Duodenal mucosa (tissue), 2 donors: ENCODE data around the gene PPM1N.
A peak's percentile ranks its signal among the peaks of the same experiment; 100 is the strongest.

Experiments used
- H3K27ac ChIP-seq: one replicate; pipeline ENCODE4 v1.7.0; 2013; ENCODE audit warnings: low read depth, low read length
- H3K27me3 ChIP-seq, 2 donors: one replicate each; pipeline ENCODE4 v1.7.0; 2013; ENCODE audit warnings: low read length in 2 of 2, control low read depth in 1 of 2; ENCODE audit not compliant: insufficient read depth in 2 of 2, control insufficient read depth in 1 of 2
- H3K36me3 ChIP-seq, 2 donors: one replicate each; pipeline ENCODE4 v1.7.0; 2013; ENCODE audit warnings: low read length in 2 of 2, control low read depth in 1 of 2; ENCODE audit not compliant: insufficient read depth in 2 of 2, control insufficient read depth in 1 of 2
- H3K4me1 ChIP-seq, 2 donors: one replicate each; pipeline ENCODE4 v1.7.0; 2013; ENCODE audit warnings: low read length in 2 of 2, control low read depth in 1 of 2; ENCODE audit not compliant: insufficient read depth in 2 of 2, control insufficient read depth in 1 of 2
- H3K4me3 ChIP-seq, 2 donors: one replicate each; pipeline ENCODE4 v1.7.0; 2013; ENCODE audit warnings: low read length in 2 of 2, low read depth in 1 of 2
- H3K9ac ChIP-seq, 2 donors: one replicate each; pipeline ENCODE4 v1.7.0; 2013; ENCODE audit warnings: low read length in 2 of 2, low read depth in 1 of 2
- H3K9me3 ChIP-seq, 2 donors: one replicate each; pipeline ENCODE4 v1.7.0; 2013; ENCODE audit warnings: low read length in 2 of 2, control low read depth in 1 of 2; ENCODE audit not compliant: control insufficient read depth in 1 of 2

The PPM1N gene

DNA sequence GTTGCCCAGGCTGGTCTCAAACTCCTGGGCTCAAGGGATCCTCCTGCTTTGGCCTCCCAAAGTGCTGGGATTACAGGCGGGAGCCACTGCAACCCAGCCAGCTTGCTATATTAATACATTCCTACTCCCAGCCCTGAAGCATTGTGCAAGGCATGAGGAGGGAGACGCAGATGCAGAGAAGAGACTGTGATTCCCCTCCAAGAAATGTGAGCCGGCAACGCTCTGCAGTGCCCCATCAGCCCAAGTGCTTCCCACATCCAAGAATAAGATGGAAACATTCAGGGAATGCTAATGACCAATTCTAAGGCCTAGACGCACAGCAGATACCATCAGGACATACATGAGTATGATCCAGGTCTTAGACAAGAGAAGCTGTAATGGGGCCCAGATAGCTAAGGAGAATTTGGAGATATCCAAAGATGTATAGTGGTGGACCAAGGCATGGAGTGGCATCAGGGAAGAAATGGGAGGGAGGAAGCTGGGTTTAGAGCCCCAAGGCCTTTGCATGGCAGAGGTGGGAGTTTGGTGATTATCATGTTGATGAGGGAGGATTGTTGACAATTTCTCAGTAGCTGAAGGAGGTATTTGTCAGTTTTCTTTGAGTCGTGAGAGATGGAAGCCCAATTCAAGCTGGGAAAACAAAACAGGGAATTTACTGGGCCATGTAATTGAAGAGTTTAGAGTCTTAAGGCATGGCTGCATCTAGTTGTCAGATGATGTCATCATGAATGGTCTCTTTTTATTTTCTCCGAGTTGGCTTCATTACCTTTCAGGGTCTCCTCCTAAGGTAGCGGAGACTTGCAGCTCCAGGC, 2.9 kb downstream of the PPM1N start:
- Histone ChIP-seq H3K4me3 (no peak overlapping the region), H3K27ac (no peak overlapping the region), H3K9ac (no peak overlapping the region), H3K4me1 (peaks cover 27 to 30% of the 10 kb centered on the region in 2 donors), H3K36me3 (no peaks in the 10 kb centered on the region), H3K27me3 (peaks cover 0 to 13% of the 10 kb centered on the region in 2 donors), H3K9me3 (no peaks in the 10 kb centered on the region)

DNA sequence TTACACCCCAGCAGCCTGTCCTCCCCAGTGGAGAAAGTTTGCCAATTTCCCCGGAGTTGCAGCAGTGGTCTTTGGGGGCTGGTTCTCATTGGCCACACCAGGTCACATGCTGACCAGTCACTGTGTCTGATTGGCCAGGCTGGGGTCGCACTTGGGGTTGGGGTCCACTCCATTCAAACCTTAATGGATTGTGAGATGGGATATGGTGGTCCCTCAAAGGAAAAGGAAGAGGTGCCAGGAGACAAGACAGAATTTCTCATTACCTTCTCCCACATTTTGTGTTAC, 3.4 kb downstream of the PPM1N start:
- Histone ChIP-seq H3K9me3 (no peaks in the 10 kb centered on the region), H3K27ac (no peak overlapping the region), H3K9ac (no peak overlapping the region), H3K4me3 (no peak overlapping the region), H3K4me1 (peaks cover 24 to 26% of the 10 kb centered on the region in 2 donors), H3K27me3 (peaks cover 0 to 12% of the 10 kb centered on the region in 2 donors), H3K36me3 (no peaks in the 10 kb centered on the region)

DNA sequence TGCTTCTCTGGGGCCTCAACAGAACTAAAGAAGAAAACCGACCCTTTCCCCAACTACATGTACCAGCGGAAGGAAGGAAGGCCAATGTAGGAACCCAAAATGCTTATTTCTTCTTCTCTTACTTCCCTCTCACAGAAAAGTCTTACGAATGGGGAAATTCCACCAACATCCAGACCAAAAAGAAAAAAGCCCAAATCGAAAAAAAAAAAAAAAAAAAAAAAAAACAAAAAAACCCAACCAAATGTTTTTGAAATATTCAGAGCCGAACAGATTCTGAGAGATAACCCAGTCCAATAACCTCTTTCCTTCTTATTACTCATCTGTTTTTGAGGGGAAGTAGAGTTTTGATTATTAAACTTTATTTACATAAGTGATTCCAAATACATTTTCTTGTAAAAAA, 3.9 kb downstream of the PPM1N start:
- H3K9me3 ChIP-seq: no peaks in the 10 kb centered on the region
- no peaks in the 10 kb centered on the region for H3K36me3 ChIP-seq
- no peak overlapping the region for H3K4me3 ChIP-seq
- peaks cover 23 to 25% of the 10 kb centered on the region in 2 donors for H3K4me1 ChIP-seq
- H3K27ac ChIP-seq: no peak overlapping the region
- H3K27me3 ChIP-seq: peaks cover 0 to 12% of the 10 kb centered on the region in 2 donors
- no peak overlapping the region for H3K9ac ChIP-seq

DNA sequence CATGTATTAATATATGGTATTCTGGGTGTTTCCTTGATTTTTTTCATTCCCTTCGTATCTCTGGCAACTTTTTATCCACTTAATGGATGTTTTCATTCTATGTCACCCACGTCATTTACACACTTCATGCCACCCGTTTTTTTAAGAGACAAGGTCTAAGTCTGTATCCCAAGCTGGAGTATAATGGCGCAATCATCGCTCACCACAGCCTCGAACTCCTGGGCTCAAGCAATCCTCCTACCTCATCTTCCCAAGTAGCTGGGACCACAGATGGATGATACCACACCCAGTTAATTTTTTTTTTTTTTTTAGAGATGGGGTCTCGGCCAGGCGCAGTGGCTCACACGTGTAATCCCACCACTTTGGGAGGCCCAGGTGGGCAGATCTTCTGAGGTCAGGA, 5.7 kb downstream of the PPM1N start:
- Histone ChIP-seq H3K4me1 (peaks cover 12% of the 10 kb centered on the region in 2 donors), H3K4me3 (no peak overlapping the region), H3K27ac (no peak overlapping the region), H3K9ac (no peak overlapping the region), H3K9me3 (no peaks in the 10 kb centered on the region), H3K36me3 (no peaks in the 10 kb centered on the region), H3K27me3 (peaks cover 0 to under 1% of the 10 kb centered on the region in 2 donors)

DNA sequence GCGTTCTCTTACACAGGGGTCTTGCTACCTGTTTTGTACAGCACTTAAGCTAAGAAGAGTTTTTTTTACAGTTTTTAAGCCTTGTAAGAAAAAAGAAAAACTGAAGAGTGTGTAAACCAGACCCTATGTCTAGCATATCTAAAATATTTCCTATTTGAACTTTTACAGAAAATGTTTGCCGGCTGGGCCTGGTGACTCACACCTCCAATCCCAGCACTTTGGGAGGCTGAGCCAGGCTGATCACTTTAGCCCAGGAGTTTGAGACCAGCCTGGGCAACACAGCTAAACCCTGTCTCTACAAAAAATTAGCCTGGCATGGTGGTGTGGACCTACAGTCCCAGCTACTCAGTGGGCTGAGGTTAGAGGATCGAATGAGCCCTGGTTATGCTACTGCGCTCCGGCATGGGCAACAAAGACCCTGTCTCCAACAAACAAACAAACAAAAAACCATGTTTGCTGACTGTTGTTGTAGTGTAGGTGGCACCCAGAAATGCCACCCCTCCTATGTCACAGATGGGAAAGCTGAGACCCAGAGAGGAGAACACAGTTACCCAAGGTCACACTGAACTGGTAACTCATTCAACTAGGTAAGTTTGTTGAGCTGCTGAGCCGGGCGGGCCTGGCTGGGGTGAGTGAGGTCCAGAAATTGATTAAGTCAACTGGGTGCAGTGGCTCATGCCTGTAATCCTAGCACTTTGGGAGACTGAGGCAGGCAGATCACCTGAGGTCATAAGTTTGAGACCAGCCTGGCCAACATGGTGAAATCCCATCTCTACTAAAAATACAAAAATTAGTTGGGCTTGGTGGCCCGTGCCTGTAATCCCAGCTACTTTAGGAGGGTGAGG, 7.1 kb downstream of the PPM1N start:
- Histone ChIP-seq H3K9me3 (no peaks in the 10 kb centered on the region), H3K9ac (peak overlapping the region in 1 of 2 donors; percentile 51), H3K27me3 (no peaks in the 10 kb centered on the region), H3K36me3 (no peaks in the 10 kb centered on the region), H3K4me3 (no peak overlapping the region), H3K4me1 (peaks cover 4 to 13% of the 10 kb centered on the region in 2 donors), H3K27ac (no peak overlapping the region)

DNA sequence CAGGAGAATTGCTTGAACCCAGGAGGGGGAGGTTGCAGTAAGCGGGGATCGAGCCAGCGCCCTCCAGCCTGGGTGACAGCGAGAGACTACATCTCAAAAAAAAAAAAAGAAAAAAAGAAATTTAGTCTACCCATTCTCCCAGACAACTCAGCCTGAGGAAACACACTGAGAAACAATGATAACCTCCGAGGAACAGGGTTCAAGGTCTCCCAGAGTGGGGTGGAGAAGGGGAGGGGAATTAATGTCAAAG, 7.7 kb downstream of the PPM1N start:
- peak overlapping the region; percentile 96 for H3K27ac ChIP-seq
- H3K4me1 ChIP-seq: peaks cover 4 to 14% of the 10 kb centered on the region in 2 donors
- no peaks in the 10 kb centered on the region for H3K9me3 ChIP-seq
- H3K4me3 ChIP-seq: peak overlapping the region; percentile 56 to 95
- H3K36me3 ChIP-seq: no peaks in the 10 kb centered on the region
- no peaks in the 10 kb centered on the region for H3K27me3 ChIP-seq
- H3K9ac ChIP-seq: peak overlapping the region; percentile 51 to 100

DNA sequence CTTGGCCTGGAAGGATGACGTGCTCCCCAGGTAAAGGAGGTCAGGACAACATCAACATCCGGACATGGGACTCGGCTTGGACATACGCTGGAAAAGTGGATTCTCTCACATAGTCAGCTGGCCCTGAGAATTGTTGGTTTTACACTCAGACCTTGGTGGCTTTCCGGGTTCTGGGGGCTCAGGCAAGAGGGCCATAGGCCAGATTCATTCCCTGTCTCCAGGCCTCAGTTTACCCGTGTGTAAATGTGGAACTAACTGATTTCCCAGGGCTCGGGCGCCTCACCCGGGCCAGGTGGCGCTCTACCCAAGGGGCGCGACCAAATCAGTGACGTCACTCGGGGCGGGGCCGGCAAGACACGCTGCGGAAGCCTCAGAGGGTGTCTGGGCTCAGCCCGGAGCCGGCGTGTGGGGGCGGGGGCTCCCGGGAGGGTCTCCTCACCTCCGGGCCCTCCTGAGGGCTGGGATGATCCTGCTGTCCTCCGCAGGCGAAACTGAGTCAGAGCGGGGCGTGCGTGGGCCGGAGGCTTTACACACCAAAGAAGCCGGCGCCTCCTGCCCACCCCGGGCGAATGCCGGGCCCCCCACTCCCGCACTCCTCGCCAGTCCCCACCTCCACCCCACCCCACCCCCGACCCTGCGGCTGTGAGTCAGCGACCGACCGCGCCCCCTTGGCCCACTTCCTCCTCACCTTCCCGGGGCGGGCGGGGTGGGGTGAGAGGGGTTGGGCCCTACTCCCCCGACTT, 8.2 kb downstream of the PPM1N start:
- H3K9me3 ChIP-seq: no peaks in the 10 kb centered on the region
- H3K4me3 ChIP-seq: peak overlapping the region; percentile 95 to 98
- H3K27me3 ChIP-seq: no peaks in the 10 kb centered on the region
- peaks cover 9 to 19% of the 10 kb centered on the region in 2 donors for H3K4me1 ChIP-seq
- H3K36me3 ChIP-seq: no peaks in the 10 kb centered on the region
- H3K27ac ChIP-seq: peak overlapping the region; percentile 96
- peak overlapping the region; percentile 98 to 100 for H3K9ac ChIP-seq

DNA sequence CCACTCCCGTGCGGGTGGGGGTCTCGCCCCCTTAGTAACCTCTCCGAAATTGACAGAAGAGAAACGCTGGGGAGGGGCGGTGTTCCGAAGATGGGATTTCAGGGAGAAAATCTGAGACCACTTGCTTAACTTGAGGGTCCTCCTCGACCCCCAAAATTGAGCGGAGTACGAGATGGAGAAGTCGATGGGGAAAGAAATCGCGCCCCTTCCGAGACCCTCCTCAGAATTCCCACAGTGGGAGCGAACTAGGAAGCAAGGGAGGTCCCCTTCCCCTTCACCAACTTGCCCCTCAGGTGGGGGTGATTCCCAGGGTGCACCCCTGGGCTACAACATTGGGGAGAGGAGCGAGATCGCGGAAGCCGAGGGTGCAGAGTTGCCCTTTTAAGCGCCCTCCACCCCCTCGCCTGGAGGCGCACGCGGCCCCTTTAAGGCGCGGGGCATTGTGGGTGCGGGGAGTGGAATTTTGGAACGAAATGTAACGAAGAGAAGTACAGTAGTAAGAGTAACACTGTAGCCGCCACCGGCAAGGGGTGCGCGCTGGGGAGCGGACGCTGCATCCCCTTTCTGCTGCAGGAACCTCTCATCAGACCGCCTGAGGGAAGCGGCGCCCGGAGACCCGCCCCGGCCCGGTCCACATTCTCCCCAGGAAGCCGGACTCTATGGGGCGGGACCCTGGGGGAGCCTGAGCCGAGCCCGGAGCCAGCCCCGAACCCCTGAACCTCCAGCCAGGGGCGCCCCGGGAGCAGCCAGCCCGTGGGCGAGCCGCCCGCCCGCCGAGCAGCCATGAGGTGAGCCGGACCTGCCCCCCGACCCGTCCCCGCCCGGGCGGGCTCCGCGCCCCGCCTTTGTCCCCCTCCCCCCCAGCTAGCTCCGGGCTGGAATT, 9.0 kb downstream of the PPM1N start, which contains the start of gene VASP:
TSS of gene VASP (plus strand) at position 491 of the 883 bp plus-strand sequence. CDS start at position 784, 293 bp downstream.
- no peaks in the 10 kb centered on the region for H3K27me3 ChIP-seq
- peak within 1 kb of the TSS; percentile 96 for H3K27ac ChIP-seq
- H3K9me3 ChIP-seq: no peaks in the 10 kb centered on the region
- no peaks in the 10 kb centered on the region for H3K36me3 ChIP-seq
- H3K9ac ChIP-seq: peak within 1 kb of the TSS; percentile 98 to 100
- peak within 1 kb of the TSS; percentile 95 to 98 for H3K4me3 ChIP-seq
- H3K4me1 ChIP-seq: peaks cover 12 to 26% of the 10 kb centered on the region in 2 donors

DNA sequence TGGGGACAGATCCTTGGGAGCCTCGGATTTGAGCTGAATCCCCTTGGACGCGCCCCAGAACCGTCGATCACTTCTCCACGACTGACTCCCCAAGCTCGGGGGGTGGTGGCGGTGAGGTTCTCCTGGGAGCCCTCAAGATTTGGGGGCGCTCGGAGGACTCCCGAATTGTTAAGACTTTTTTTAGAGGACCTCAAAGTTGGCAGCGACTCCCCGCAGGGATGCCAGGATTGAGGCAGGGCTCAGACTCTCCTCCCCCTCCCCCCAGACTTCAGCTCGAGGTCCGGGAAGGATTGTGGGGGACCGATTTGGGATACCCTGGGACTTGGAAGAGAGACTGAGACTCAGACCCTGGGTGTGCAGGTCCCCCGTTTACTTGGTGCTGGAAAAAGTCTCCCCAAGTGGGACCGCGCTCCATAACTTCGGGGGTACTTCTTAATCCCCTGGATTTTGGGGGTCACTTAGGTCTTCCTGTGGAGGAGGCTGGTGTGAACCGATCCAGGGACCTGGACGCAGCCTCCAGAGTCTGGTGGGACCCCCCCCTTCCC, 9.7 kb downstream of the PPM1N start:
- Histone ChIP-seq H3K9ac (peak overlapping the region; percentile 98 to 100), H3K9me3 (no peaks in the 10 kb centered on the region), H3K27me3 (no peaks in the 10 kb centered on the region), H3K4me1 (peaks cover 15 to 30% of the 10 kb centered on the region in 2 donors), H3K27ac (peak overlapping the region; percentile 96), H3K4me3 (peak overlapping the region; percentile 95 to 98), H3K36me3 (peaks cover 0 to 2% of the 10 kb centered on the region in 2 donors)
